ENCODE data around the gene MRPL14. TPM values are rescaled to one million over a fixed set of nuclear protein-coding genes. Genes with fewer than 3 reads are reported as not detected.

The MRPL14 gene
- total RNA-seq, 1 donor from 2014 or later = 40.4 TPM

GRCh38 chr6:44156494-44157151 lies 29.4 kb upstream of the MRPL14 start:
- H3K27me3 ChIP-seq = no peaks in the 10 kb centered on the region
- no peak overlapping the region for H2AFZ ChIP-seq (replicated peaks)
- no peaks in the 10 kb centered on the region for H3K79me2 ChIP-seq (ENCODE audit: low read depth)
- Mint-ChIP-seq H3K9me3 (no peaks in the 10 kb centered on the region), H3K27me3 (ENCODE audit: insufficient read depth, low read depth) (peaks cover 11% of the 10 kb centered on the region), H3K4me1 (peaks cover 7% of the 10 kb centered on the region), H3K36me3 (peaks cover 3% of the 10 kb centered on the region), H3K4me3 (no peak overlapping the region), H3K27ac (no peak overlapping the region)
- H3K4me1 ChIP-seq = no peaks in the 10 kb centered on the region
- H3K27ac ChIP-seq = no peak overlapping the region
- H4K20me1 ChIP-seq (ENCODE audit: low read depth) = no peaks in the 10 kb centered on the region
- no peaks in the 10 kb centered on the region for H3K36me3 ChIP-seq
- no peaks in the 10 kb centered on the region for H3K9me3 ChIP-seq (ENCODE audit: low read depth)
- H3K9ac ChIP-seq = no peak overlapping the region
- H3K4me2 ChIP-seq = no peak overlapping the region
- no peak overlapping the region for H3K4me3 ChIP-seq
- DNase-seq (ENCODE audit: low spot score) = no peak
- peaks cover 3% of the 10 kb centered on the region for H3F3A ChIP-seq (ENCODE audit: low read depth)
- TF ChIP-seq EZH2phosphoT487 (IDR thresholded peaks at IDR 0.05) (no peak), EZH2 (IDR thresholded peaks at IDR 0.05) (no peak), CTCF (IDR thresholded peaks at IDR 0.05) (no peak)

- peaks cover 16% of the 10 kb centered on the region for H3K36me3 Mint-ChIP-seq
- H3K4me1 Mint-ChIP-seq = peaks cover 7% of the 10 kb centered on the region
- H4K20me1 ChIP-seq (ENCODE audit: low read depth) = no peaks in the 10 kb centered on the region
- H3K36me3 ChIP-seq = no peaks in the 10 kb centered on the region
- H3K27ac Mint-ChIP-seq = no peak overlapping the region
- H3K27me3 Mint-ChIP-seq (ENCODE audit: insufficient read depth, low read depth) = peaks cover 10% of the 10 kb centered on the region
- H3K9me3 ChIP-seq (ENCODE audit: low read depth) = no peaks in the 10 kb centered on the region
- H3F3A ChIP-seq (ENCODE audit: low read depth) = peaks cover 3% of the 10 kb centered on the region
- no peak overlapping the region for H3K4me3 Mint-ChIP-seq
- DNase-seq (ENCODE audit: low spot score) = no peak
- H3K4me1 ChIP-seq = no peaks in the 10 kb centered on the region
- H3K9ac ChIP-seq = no peak overlapping the region
- no peak overlapping the region for H3K4me2 ChIP-seq
- TF ChIP-seq EZH2 (IDR thresholded peaks at IDR 0.05) = no peak
- TF ChIP-seq EZH2phosphoT487 (IDR thresholded peaks at IDR 0.05) = no peak
- TF ChIP-seq CTCF (IDR thresholded peaks at IDR 0.05) = no peak
- H3K9me3 Mint-ChIP-seq = no peaks in the 10 kb centered on the region
- H3K79me2 ChIP-seq (ENCODE audit: low read depth) = no peaks in the 10 kb centered on the region
- no peak overlapping the region for H2AFZ ChIP-seq (replicated peaks)
- H3K4me3 ChIP-seq = no peak overlapping the region
- H3K27me3 ChIP-seq = no peaks in the 10 kb centered on the region
- no peak overlapping the region for H3K27ac ChIP-seq
These were observed 26.8 kb upstream of the MRPL14 start for GRCh38 chr6:44154067-44154466.

DNA sequence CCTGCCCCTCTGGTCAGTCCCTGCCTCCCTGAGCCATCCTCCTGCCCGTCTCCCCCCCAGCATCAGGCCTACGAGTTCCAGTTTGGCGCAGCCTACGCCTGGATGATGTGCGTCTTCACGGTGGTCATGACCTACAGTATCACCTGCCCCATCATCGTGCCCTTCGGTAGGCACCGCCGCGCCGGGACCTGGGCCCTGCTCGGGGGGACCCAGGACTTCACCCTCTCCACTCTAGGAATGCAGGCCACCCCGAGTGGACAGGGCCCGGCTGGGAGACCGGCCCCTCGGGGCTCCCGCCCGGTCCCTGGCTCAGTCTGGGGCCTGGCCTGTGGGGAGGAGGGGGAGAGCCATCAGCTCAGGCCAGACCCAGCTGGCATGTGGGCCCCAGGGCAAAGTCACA lies 25.3 kb upstream of the MRPL14 start:
- Histone ChIP-seq H3K9me3 (ENCODE audit: low read depth) (no peaks in the 10 kb centered on the region), H3F3A (ENCODE audit: low read depth) (peaks cover 3% of the 10 kb centered on the region), H3K4me2 (no peak overlapping the region), H3K27ac (no peak overlapping the region), H3K9ac (no peak overlapping the region), H3K4me3 (no peak overlapping the region), H4K20me1 (ENCODE audit: low read depth) (no peaks in the 10 kb centered on the region), H3K36me3 (no peaks in the 10 kb centered on the region), H3K27me3 (no peaks in the 10 kb centered on the region), H3K4me1 (no peaks in the 10 kb centered on the region), H3K79me2 (ENCODE audit: low read depth) (no peaks in the 10 kb centered on the region), H2AFZ (replicated peaks) (no peak overlapping the region)
- H3K4me3 Mint-ChIP-seq = no peak overlapping the region
- TF ChIP-seq CTCF (IDR thresholded peaks at IDR 0.05) = no peak
- TF ChIP-seq EZH2phosphoT487 (IDR thresholded peaks at IDR 0.05) = no peak
- TF ChIP-seq EZH2 (IDR thresholded peaks at IDR 0.05) = no peak
- peaks cover 21% of the 10 kb centered on the region for H3K36me3 Mint-ChIP-seq
- H3K27me3 Mint-ChIP-seq (ENCODE audit: insufficient read depth, low read depth) = peaks cover 10% of the 10 kb centered on the region
- H3K9me3 Mint-ChIP-seq = no peaks in the 10 kb centered on the region
- H3K27ac Mint-ChIP-seq = no peak overlapping the region
- H3K4me1 Mint-ChIP-seq = peaks cover 7% of the 10 kb centered on the region
- no peak for DNase-seq (ENCODE audit: low spot score)

Data from neural progenitor cell (in vitro differentiated cells).